Right kidney (tissue), 9 donors: ENCODE results near the gene TNFSF18.
"Not testable (repeated sequence)": the region's sequence is repeated elsewhere in the genome, so short reads cannot be mapped to it uniquely, and the experiment has no call there.

Source experiments
- DNase-seq: peaks from one replicate; pipeline ENCODE4 v3.0.0-alpha.2; 2016
- long read RNA-seq, 8 donors: transcript quantifications; one replicate each; lab custom pipeline, GENCODE V29; 2026

Gene TNFSF18
- long read RNA-seq, donor 1 = 0 reads
- long read RNA-seq, donor 2 = 0 reads
- long read RNA-seq, donor 3 = 0 reads
- long read RNA-seq, donor 4 = 0 reads
- long read RNA-seq, donor 5 = 0 reads
- long read RNA-seq, donor 6 = 0 reads
- long read RNA-seq, donor 7 = 0 reads
- long read RNA-seq, donor 8 = 0 reads

GRCh38 chr1:173050865-173051264 lies at the start of gene TNFSF18:
TNFSF18 (minus strand) TSS chr1:173050941; CDS start chr1:173050896, 45 bp downstream.
- DNase-seq = peak; percentile 13

GRCh38 chr1:173099166-173099565 lies 48.4 kb upstream of the TNFSF18 start:
- no peak for DNase-seq

GRCh38 chr1:173098117-173098516 lies 47.4 kb upstream of the TNFSF18 start:
- no peak for DNase-seq

GRCh38 chr1:173097001-173097400 lies 46.3 kb upstream of the TNFSF18 start:
- no peak for DNase-seq

GRCh38 chr1:173095632-173096031 lies 44.9 kb upstream of the TNFSF18 start:
- DNase-seq = no peak

GRCh38 chr1:173094541-173094940 lies 43.8 kb upstream of the TNFSF18 start:
- DNase-seq = no peak

GRCh38 chr1:173093691-173094445 lies 43.1 kb upstream of the TNFSF18 start:
- no peak for DNase-seq

- DNase-seq = no peak
These were observed 33.6 kb upstream of the TNFSF18 start for GRCh38 chr1:173084292-173084691.

- no peak for DNase-seq
These were observed 32.2 kb upstream of the TNFSF18 start for GRCh38 chr1:173082913-173083312.

GRCh38 chr1:173074217-173074616 lies 23.5 kb upstream of the TNFSF18 start:
- DNase-seq = not testable (repeated sequence)

GRCh38 chr1:173064011-173064410 lies 13.3 kb upstream of the TNFSF18 start:
- no peak for DNase-seq

- no peak for DNase-seq
These were observed 12.4 kb upstream of the TNFSF18 start for GRCh38 chr1:173063171-173063570.

GRCh38 chr1:173062150-173062938 lies 11.6 kb upstream of the TNFSF18 start:
- no peak for DNase-seq

GRCh38 chr1:173058556-173058955 lies 7.8 kb upstream of the TNFSF18 start:
- DNase-seq = no peak

GRCh38 chr1:173057984-173058383 lies 7.2 kb upstream of the TNFSF18 start:
- DNase-seq = no peak

GRCh38 chr1:173056365-173056764 lies 5.6 kb upstream of the TNFSF18 start:
- DNase-seq = no peak

GRCh38 chr1:173052681-173053196 lies 2.0 kb upstream of the TNFSF18 start:
- DNase-seq = no peak

- DNase-seq = no peak
These were observed 1.5 kb downstream of the TNFSF18 start for GRCh38 chr1:173049322-173049633.

GRCh38 chr1:173048621-173049321 lies 2.0 kb downstream of the TNFSF18 start:
- DNase-seq = no peak

GRCh38 chr1:173044656-173045055 lies 6.1 kb downstream of the TNFSF18 start:
- no peak for DNase-seq

- no peak for DNase-seq
These were observed 7.5 kb downstream of the TNFSF18 start for GRCh38 chr1:173043253-173043652.

GRCh38 chr1:173042806-173043205 lies 7.9 kb downstream of the TNFSF18 start:
- no peak for DNase-seq

GRCh38 chr1:173039626-173040025 lies 11.1 kb downstream of the TNFSF18 start:
- no peak for DNase-seq
